ENCODE results near the gene RALGAPB. TPM values are rescaled to one million over a fixed set of nuclear protein-coding genes. Genes with fewer than 3 reads are reported as not detected.

Gene RALGAPB
- total RNA-seq, 1 experiment from 2014 or later, result 24.0 TPM

GRCh38 chr20:38519426-38519825 is 46.8 kb downstream of the RALGAPB start:
- RAD21 ChIA-PET (ENCODE audit: low non-redundant PET in 1 of 2, low total read pairs in 2 of 2, uncharacterized antibody in 2 of 2, unreplicated experiment in 2 of 2), result no interaction called here
- ATAC-seq (no peak), DNase-seq (ENCODE audit: low read depth, low spot score) (no peak)
- H3K9me2 ChIP-seq (ENCODE audit: insufficient read depth), result no peaks in the 10 kb centered on the region
- intact Hi-C loops (cut with micrococcal nuclease), result no loop called here
- H3K27ac ChIP-seq (ENCODE audit: low read depth, low read length), result no peak overlapping the region
- no peaks in the 10 kb centered on the region for H3K9me3 ChIP-seq (ENCODE audit: control insufficient read depth in 1 of 2, insufficient read depth in 1 of 2, low read depth in 1 of 2, low read length in 2 of 2)
- POLR2A ChIA-PET, result no interaction called here
- no peaks in the 10 kb centered on the region for H3K4me1 ChIP-seq (ENCODE audit: control insufficient read depth in 1 of 2, insufficient read depth in 2 of 2, low read length in 2 of 2)
- TF ChIP-seq POLR2AphosphoS5 (IDR thresholded peaks at IDR 0.05; ENCODE audit: low read depth, low read length) (no peak), JUND (IDR thresholded peaks at IDR 0.05) (no peak), FOSL1 (IDR thresholded peaks at IDR 0.05; ENCODE audit: low read depth) (no peak), EGR1 (IDR thresholded peaks at IDR 0.05; ENCODE audit: low read depth) (no peak), EZH2phosphoT487 (IDR thresholded peaks at IDR 0.05; ENCODE audit: borderline replicate concordance) (no peak), ZNF274 (IDR thresholded peaks at IDR 0.05; ENCODE audit: low read depth, low read length) (no peak), SRF (IDR thresholded peaks at IDR 0.05; ENCODE audit: low read depth) (no peak), POLR2A (IDR thresholded peaks at IDR 0.05; ENCODE audit: borderline replicate concordance, extremely low read depth, insufficient read depth, insufficient read length) (no peak), SIN3A (IDR thresholded peaks at IDR 0.05; ENCODE audit: low read depth) (no peak)
- TF ChIP-seq, protein P1, sequence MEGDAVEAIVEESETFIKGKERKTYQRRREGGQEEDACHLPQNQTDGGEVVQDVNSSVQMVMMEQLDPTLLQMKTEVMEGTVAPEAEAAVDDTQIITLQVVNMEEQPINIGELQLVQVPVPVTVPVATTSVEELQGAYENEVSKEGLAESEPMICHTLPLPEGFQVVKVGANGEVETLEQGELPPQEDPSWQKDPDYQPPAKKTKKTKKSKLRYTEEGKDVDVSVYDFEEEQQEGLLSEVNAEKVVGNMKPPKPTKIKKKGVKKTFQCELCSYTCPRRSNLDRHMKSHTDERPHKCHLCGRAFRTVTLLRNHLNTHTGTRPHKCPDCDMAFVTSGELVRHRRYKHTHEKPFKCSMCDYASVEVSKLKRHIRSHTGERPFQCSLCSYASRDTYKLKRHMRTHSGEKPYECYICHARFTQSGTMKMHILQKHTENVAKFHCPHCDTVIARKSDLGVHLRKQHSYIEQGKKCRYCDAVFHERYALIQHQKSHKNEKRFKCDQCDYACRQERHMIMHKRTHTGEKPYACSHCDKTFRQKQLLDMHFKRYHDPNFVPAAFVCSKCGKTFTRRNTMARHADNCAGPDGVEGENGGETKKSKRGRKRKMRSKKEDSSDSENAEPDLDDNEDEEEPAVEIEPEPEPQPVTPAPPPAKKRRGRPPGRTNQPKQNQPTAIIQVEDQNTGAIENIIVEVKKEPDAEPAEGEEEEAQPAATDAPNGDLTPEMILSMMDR (IDR thresholded peaks at IDR 0.05 in 2 of 3, conservative IDR thresholded peaks at IDR 0.05 in 1 of 3; ENCODE audit: borderline replicate concordance in 1 of 3, insufficient read depth in 1 of 3, low read depth in 2 of 3, low read length in 2 of 3), result no peak
- TF ChIP-seq, protein P2, sequence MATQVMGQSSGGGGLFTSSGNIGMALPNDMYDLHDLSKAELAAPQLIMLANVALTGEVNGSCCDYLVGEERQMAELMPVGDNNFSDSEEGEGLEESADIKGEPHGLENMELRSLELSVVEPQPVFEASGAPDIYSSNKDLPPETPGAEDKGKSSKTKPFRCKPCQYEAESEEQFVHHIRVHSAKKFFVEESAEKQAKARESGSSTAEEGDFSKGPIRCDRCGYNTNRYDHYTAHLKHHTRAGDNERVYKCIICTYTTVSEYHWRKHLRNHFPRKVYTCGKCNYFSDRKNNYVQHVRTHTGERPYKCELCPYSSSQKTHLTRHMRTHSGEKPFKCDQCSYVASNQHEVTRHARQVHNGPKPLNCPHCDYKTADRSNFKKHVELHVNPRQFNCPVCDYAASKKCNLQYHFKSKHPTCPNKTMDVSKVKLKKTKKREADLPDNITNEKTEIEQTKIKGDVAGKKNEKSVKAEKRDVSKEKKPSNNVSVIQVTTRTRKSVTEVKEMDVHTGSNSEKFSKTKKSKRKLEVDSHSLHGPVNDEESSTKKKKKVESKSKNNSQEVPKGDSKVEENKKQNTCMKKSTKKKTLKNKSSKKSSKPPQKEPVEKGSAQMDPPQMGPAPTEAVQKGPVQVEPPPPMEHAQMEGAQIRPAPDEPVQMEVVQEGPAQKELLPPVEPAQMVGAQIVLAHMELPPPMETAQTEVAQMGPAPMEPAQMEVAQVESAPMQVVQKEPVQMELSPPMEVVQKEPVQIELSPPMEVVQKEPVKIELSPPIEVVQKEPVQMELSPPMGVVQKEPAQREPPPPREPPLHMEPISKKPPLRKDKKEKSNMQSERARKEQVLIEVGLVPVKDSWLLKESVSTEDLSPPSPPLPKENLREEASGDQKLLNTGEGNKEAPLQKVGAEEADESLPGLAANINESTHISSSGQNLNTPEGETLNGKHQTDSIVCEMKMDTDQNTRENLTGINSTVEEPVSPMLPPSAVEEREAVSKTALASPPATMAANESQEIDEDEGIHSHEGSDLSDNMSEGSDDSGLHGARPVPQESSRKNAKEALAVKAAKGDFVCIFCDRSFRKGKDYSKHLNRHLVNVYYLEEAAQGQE (IDR thresholded peaks at IDR 0.05; ENCODE audit: low read depth), result no peak
- no peak overlapping the region for H3K4me2 ChIP-seq (ENCODE audit: low read length)
- no peaks in the 10 kb centered on the region for H4K20me1 ChIP-seq (ENCODE audit: insufficient read depth)
- CTCF ChIA-PET, result no interaction called here
- no peak overlapping the region for H3K9ac ChIP-seq (ENCODE audit: low read length)
- H2AFZ ChIP-seq (ENCODE audit: low read depth, low read length, poor library complexity, severe bottlenecking), result no peak overlapping the region
- H3K4me3 ChIP-seq (replicated peaks in 1 of 2; ENCODE audit: low read depth in 1 of 2, low read length in 2 of 2), result no peak overlapping the region
- BruUV-seq (replicated peaks), result no TSS peak
- H3K27me3 ChIP-seq (ENCODE audit: insufficient read depth, low read length), result no peaks in the 10 kb centered on the region
- H3K36me3 ChIP-seq (ENCODE audit: control insufficient read depth in 1 of 2, insufficient read depth in 2 of 2, low read length in 2 of 2), result peaks cover 8 to 11% of the 10 kb centered on the region in 2 experiments; a peak in 2 of 4 replicates
- H3K79me2 ChIP-seq (ENCODE audit: insufficient read depth, low read length), result peaks cover 3% of the 10 kb centered on the region; the same call in 1 of the 2 replicates

Data from HCT116 (cell line).